HG03442 (cell line): ENCODE data around the gene ENO2.

Experiments used
- ATAC-seq: cut with Tn5 transposase; IDR thresholded peaks from one replicate; pipeline ENCODE4 v1.9.1; 2021; ENCODE audit warnings: mild to moderate bottlenecking, moderate library complexity; ENCODE audit not compliant: unreplicated experiment

ENO2 gene

DNA sequence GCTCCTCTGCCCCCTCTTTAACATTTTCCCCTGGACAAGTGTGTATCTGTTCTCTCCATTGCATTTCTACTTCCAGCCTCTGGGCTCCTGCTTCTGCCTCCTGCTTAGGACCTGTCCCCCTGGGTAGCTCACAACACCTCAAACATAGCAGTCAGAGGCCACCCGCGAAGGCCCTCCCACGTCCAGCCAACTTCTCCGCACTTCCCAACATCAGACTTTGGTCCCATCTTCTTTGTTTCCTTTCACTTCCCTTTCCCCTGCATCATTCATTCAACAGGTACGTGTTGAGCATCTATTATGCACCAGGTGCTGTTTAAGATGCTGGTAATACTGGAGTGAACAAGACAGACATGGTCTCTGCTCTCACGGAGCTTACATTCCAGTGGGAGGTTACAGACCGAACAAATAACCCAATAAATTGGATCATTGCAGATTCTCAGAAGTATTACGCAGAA lies 32.6 kb downstream of the ENO2 start:
- ATAC-seq: no peak

DNA sequence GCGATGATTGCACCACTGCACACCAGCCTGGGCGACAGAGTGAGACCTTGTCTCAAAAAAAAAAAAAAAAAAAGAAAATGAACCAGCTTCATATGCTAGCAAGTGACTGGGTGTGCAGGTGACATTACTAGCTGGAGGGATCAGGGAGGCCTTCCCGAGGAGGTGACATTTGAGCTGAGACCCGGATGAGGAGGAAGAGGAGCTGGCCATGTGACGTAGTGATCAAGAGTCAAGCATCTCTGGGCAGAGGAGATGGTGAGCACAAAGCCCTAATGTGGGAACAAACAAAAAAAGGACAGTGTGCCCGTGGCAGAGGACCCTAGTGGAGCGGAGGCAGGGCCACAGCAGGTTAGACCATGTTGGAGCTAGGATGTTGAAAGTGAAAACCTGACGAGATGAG lies 33.2 kb downstream of the ENO2 start:
- ATAC-seq: no peak

DNA sequence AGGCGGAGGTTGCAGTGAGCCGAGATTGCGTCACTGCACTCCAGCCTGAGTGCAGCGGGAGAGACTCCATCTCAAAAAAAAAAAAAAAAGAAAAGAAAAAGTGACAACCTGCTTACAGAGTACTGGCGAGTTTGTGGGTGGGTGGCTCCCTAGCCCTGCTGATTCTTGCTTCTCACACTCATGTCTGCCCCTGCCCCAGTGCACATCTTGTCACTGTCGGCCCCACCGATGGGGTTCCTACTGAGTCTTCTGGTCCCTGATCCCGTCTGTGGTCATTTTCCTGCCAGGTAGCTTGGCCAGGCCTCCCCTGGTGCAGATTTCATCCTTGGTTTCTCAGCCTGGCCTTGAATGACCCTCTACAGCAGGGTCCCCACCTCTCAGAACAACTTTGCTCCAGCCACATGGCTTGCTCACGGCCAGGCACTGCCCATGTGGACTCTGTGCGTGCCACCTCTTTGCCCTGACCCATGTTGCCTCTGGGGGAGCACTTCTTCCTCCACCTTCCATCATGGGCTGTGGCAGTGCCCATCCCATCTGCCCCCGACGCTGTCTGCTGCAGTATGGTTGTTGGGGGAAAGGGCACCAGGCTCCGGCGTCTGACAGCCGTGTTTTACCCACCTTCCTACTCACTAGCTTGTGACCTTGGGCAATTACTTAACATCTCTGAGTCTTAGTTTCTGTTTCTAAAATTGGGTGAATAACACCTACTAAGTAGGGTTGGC lies 34.7 kb downstream of the ENO2 start:
- ATAC-seq: no peak

DNA sequence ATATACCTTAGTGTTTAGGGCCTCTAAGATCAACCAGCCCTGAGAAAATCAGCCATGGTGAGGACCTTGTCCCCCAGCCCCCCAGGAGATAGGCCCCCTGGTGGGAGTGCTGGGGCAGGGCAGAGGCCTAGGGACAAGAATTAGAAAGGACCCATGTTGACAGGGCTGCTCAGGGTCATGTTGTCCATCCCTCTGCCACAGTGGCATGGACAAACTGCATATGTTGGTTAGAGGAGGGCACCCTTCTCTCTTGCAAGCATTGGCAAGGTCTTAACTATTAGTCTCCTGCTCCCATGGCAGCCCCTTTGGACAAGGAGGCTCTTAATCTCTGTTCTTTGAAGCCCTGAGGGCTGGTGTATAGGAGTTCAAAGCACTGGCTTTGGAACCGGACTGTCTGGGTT lies 36.0 kb downstream of the ENO2 start:
- ATAC-seq: no peak

DNA sequence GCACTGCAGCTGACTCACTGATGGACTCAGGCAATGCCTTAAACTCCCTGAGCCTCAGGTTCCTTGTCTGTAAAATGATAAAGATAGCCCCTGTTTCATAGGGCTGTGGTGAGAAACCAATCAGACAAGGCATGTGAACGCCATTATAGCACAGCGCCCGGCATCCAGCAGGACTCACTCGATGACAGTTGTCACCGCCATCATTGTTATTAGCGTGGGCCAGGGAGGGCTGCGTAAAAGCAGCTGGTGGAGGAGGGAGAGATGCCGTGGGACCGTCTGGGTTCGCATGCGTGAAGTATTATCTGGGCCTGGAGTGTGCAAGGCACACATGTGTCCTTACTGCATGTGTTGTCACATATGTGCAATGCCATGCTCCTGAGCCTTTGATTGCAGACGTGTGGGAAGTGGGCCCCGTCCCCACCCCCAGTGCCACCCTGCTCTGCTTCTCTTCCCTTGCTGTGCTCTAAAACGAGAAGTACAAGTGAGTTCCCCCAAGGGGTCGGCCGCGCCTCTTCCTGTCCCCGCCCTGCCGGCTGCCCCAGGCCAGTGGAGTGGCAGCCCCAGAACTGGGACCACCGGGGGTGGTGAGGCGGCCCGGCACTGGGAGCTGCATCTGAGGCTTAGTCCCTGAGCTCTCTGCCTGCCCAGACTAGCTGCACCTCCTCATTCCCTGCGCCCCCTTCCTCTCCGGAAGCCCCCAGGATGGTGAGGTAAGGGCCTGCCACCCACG lies 36.6 kb downstream of the ENO2 start, which contains the start of gene PTPN6:
TSS of gene PTPN6 (plus strand) at position 546 of the 730 bp plus-strand sequence. CDS start at position 703, 157 bp downstream.
- ATAC-seq: no peak

DNA sequence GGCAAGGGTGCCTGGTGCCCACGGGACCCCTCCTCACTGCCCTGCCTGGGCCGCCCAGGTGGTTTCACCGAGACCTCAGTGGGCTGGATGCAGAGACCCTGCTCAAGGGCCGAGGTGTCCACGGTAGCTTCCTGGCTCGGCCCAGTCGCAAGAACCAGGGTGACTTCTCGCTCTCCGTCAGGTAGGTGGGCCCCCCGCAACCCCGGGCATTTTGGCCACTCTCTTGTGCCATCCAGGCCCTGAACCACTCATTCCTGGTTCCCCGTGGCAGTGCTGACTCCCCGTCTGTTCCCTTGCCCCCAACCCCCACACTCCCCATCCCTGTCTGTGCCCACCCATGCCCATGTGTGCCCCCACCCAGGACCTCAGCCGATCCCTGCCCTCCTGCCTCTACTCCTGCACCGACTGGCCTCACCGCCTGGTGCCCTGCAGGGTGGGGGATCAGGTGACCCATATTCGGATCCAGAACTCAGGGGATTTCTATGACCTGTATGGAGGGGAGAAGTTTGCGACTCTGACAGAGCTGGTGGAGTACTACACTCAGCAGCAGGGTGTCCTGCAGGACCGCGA lies 37.3 kb downstream of the ENO2 start:
- no peak for ATAC-seq

DNA sequence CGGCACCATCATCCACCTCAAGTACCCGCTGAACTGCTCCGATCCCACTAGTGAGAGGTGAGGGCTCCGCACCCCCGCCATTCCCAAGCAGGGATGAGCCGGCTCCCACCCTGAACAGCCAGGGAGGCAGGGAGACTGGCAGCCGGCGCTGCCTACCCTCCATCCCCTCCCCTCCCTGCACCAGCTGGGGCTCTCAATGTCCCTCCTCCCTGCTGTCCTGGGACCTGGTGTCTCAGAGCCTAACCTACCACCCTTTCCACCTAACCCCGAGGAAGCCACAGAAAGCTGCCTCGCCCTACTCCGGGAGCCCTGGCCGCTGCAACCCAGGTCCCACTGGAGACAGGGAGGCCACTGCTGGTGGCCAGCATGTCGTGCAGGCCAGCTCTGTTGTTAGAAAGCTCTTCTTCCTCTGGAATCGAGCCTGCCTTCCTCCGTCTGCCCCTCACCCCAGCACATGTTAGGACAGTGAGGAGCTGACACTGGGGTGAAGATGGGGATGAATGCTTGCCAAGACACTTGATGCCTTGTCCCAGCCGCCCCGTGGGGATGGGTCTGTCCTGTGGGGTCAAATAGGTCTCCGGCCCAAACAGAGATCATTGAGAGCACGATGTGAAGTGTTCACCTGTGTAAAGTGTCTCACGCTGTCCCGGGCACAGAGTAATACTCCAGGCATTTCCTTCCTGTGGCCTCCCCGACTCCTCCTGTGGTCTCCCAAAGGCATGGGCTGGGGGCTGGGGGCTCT lies 37.9 kb downstream of the ENO2 start:
- ATAC-seq: no peak

DNA sequence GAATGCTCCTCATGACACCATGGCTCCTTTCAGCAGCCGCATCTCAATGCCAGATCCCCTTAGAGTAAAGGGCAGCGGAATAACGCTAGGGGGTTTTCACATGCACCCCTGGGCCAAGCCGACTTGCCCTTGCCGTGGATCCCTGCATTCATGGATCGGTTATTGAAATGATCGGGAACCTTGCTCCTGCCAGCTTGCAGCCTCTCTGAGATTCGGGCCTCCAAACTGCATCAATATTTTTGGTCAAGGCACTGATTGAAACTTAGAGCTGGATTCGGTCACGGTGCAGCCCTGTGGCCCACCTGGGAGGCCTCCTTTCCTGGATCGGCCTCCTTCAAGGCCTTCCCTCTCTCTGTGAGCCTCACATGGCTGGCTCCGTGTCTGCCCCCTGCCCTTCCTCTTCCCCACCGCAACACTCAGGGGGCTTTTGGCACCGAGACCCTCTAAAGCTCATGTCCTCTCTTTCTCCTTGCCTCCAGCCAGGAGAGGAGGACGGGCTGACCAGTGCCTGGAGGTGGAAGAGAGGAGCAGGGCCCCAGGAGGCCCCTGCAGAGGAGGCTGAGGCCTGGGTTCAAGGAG lies 38.6 kb downstream of the ENO2 start:
- ATAC-seq: no peak

DNA sequence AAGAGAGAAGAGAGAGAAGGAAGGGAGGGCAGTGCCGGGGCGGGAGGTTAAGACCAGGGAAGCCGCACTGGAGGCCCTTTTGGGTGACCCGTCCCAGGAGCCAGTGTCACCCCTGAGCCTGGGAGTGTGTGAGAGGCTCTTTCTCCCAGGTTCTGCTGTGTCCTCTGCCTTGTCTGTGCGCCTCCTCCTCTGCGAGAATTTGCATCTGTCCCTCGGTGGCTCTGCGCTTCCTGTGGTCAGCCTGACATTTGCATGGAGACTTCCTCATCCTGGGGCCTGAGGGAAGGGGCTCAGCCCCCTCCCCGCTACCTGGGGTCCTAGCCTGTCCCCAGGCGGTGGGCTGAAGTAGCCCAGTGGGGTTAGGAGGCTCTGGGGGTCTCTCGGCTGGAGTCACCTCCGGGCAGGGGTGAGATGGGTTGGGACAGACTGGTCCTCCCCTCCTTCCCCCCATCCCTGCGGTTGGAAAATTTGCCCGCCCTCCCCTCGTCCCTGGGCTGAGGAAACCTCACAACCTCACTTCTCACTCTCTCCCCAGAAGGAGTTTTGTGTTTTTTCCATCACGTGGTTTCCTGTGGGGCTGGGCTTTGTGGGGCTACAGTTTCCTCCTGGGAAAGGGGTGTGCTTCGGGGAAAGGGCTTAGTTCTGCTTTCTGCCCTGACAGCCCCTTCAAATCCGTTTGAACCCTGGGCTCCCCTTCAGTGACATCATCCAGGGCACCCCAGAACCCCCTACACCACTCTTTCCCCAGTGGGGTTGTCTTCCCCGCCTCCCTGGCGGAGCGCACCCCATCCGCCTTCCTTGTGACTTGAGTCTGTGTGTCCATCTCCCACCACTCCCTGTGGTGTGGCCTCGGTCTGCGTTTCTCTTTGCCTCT lies 39.3 kb downstream of the ENO2 start:
- peak; percentile 33 for ATAC-seq

DNA sequence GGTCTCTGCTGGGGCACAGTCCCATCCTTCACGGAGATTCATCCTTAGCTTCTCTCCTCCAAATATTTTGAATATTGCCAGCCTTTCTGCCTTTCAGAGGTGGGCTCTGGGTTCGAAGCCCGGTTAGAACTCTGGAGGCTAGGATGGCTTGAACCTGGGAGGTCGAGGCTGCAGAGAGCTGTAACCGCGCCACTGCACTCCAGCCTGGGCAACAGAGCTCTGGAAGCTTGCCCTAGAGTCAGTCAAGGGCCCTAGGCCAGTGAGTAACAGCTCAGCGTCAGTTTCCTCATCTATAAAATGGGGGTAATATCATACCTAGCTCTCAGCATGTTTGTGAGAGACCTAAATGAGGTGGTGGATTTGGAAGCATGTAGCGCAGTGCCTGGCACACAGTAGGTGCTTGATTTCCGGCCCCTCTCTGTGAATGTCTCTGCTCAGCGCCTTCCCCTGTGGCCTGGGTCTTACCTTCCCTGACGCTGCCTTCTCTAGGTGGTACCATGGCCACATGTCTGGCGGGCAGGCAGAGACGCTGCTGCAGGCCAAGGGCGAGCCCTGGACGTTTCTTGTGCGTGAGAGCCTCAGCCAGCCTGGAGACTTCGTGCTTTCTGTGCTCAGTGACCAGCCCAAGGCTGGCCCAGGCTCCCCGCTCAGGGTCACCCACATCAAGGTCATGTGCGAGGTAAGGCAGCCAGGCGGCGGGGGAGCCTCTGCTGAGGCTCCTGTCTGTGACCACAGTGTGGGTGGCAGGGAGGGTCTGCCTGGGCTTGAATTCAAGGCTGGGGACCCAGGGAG lies 40.1 kb downstream of the ENO2 start:
- ATAC-seq: no peak

DNA sequence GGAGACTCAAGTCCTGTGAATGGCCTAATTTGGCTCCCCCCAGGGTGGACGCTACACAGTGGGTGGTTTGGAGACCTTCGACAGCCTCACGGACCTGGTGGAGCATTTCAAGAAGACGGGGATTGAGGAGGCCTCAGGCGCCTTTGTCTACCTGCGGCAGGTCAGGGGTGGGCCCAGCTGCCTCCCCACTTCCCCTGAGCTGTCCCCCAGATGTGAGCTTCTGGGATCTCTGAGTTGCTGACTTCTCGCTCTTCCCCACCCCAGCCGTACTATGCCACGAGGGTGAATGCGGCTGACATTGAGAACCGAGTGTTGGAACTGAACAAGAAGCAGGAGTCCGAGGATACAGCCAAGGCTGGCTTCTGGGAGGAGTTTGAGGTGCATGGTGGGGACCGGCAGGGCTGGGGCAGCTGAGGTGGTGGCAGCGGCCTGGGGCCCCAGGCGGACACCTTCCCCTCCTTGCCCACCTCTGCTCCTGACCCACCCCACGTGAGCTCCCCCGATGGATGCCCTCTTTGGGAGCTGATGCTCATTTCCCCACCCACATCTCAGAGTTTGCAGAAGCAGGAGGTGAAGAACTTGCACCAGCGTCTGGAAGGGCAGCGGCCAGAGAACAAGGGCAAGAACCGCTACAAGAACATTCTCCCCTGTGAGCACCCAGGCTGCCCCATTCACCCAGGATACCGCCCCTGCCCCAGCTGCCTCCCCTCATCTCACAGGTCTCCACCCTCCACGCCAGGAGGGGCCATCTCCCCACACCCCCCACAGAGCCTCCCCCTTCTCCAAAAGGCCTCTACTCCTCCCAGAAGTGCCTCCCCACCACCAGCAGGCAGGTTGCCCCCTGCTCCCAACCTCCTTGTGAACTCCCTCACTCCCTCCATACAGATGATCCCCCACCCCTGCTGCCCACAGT lies 41.0 kb downstream of the ENO2 start:
- no peak for ATAC-seq

DNA sequence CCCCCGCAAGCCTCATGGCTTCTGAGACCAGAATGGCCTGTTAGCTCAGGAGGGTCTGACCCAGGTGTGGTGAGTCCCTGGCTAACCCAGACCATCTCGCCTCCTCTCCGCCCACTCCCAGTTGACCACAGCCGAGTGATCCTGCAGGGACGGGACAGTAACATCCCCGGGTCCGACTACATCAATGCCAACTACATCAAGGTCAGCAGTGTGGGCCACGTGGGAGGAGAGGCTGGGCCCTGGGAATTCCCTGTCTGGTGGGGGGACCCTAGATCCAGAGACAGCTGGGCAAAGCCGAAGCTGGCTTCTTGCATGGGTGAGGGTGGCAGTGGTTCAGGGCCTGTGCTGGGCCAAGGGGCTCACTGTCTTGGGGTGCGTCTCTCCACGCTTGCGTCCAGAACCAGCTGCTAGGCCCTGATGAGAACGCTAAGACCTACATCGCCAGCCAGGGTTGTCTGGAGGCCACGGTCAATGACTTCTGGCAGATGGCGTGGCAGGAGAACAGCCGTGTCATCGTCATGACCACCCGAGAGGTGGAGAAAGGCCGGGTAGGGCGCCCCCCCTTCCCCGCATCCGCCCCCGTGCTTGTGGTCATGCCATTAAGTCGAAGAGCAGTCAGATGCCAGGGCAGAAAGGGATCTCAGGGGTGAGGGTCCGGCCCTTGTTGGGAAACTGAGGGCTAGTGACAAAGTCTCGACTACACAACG lies 41.8 kb downstream of the ENO2 start:
- no peak for ATAC-seq

DNA sequence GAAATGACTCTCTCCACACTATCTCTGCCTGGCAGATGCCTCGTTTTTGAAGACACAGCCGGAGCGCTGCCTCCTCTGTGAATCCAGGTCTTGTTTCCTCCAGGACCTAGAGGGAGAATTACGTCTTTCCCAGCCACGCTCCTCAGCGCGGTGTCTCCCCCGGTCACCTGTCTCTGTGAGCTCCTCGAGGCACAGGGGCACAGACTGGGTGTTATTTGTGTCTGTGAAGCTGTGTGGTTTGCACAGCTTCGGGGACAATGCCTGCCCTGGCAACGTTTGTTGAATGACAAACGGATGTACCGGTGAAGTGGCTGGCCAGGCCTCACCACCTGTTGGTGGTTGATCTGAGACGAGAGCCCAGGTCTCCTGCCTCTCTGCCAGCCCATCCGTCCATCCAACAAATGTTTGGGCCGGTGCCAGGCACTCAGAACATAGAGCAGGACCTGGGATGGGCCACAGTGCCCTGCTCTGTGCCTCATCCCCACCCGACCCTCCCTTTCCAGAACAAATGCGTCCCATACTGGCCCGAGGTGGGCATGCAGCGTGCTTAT lies 42.8 kb downstream of the ENO2 start:
- no peak for ATAC-seq

DNA sequence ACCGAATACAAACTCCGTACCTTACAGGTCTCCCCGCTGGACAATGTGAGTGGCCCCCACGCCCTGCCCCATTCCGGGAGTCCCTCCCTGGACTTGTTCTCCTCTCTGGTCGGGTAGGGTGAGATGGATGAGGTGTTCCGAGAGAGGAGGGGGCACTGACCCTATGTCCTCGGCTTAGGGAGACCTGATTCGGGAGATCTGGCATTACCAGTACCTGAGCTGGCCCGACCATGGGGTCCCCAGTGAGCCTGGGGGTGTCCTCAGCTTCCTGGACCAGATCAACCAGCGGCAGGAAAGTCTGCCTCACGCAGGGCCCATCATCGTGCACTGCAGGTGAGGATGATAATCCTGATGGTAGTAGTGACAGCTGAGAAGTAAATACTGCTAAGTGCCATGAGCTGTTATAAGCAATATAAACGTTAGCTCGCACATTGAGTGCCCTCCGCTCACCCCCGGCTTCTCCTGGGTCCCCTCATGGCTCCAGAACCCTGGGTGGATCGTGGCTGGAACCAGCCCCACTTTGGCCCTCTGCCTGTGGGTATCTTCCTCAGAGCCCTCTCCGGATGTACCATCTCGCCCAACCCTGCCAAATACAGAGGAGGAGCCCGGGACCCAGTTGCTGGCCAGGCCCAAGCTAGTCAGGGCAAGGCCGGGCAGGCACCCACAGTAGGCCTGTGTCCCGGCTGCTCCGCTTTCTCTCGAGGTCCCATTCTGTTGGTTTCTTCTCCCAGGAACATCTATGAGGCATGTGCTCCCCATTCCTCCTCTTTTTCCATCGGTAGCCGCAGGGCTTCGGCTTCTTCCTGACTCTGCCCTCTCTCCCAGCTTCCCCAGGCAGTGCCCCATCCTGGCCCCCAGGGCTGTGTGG lies 43.6 kb downstream of the ENO2 start:
- ATAC-seq: no peak

DNA sequence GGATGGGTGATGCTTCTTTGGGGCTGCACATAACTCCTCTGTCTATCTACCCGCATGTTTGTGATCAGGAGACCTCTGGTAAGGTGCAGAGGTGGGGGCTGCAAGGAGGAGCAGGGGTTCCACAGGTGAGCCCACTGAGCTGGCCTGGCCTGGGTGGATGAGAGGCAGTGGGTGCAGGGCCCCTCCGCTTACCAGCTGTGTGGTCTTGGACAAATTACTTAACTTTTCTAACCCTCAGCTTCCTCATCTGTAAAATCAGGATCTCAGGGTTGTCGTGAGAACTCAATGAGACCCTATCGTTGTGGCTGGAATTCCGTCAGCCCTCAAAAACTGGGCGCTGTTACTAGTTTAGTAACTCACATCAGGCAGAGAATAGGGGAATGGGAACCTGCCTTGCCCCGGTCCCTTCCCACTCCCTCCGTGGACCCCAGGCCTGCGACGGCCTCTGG lies 44.3 kb downstream of the ENO2 start:
- no peak for ATAC-seq
